ENCODE results near the gene PPT2.
A peak's percentile ranks its signal among the peaks of the same experiment; 100 is the strongest.

Gene PPT2

GRCh38 chr6:32153564-32154513, at the start of gene PPT2:
Gene PPT2 (plus strand): TSS chr6:32154141. CDS start chr6:32154595, 454 bp downstream.
- in situ Hi-C loops (cut with HindIII; ENCODE audit: low pct_unique_long_range_greater_than_20kb, low sequenced_read_pairs) = no loop called here
- TF ChIP-seq JUND (IDR thresholded peaks at IDR 0.05; ENCODE audit: low read depth) = no peak
- peak; percentile 78 to 93 for DNase-seq (ENCODE audit: low read depth in 1 of 2, low spot score in 1 of 2)

DNA sequence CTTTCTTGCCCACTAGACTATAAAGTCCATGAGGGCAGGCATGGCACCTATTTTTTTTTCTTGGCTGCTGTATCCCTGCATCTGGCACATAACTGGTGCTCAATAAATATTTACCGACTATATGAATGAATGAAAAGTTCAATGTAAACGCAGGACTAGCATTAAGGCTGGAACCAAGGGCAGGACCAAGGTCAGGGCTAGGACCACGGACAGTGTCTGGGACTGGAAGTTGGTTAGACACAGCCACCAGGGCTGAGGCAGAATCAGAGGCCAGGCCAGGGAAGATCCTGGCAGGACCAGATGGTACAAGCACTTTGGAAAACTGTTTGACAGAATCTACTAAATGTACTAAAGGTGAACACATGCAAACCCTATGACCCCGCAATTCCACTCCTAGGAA, 48.5 kb upstream of the PPT2 start:
- DNase-seq (ENCODE audit: low read depth in 1 of 2, low spot score in 1 of 2) = peak in 1 of 2 experiments; percentile 67
- no peak for TF ChIP-seq JUND (IDR thresholded peaks at IDR 0.05; ENCODE audit: low read depth)
- in situ Hi-C loops (cut with HindIII; ENCODE audit: low pct_unique_long_range_greater_than_20kb, low sequenced_read_pairs) = no loop called here

DNA sequence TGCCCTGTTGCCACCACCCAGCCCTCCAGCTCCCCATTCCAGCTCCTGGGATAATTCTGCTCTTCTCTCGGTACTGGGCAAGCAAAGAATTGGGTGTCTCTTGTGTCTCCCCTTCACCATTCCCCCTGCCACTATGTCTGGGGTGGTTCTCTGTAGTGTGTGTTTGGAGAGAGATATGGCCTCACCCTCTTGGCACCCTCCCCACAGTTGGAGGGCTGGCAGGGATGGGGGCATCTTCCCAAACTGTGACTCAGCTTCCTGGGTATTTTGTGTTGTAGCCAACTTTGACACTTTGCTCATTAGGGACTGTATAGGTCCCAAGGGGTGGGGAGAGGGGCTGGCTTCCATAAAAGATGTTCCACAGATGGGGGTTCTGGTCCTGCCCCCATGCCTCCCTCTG, 46.5 kb upstream of the PPT2 start:
- in situ Hi-C loops (cut with HindIII; ENCODE audit: low pct_unique_long_range_greater_than_20kb, low sequenced_read_pairs) = no loop called here
- no peak for DNase-seq (ENCODE audit: low read depth in 1 of 2, low spot score in 1 of 2)
- TF ChIP-seq JUND (IDR thresholded peaks at IDR 0.05; ENCODE audit: low read depth) = no peak

GRCh38 chr6:32108094-32108627, 45.8 kb upstream of the PPT2 start:
- in situ Hi-C loops (cut with HindIII; ENCODE audit: low pct_unique_long_range_greater_than_20kb, low sequenced_read_pairs) = no loop called here
- TF ChIP-seq JUND (IDR thresholded peaks at IDR 0.05; ENCODE audit: low read depth) = no peak
- DNase-seq (ENCODE audit: low read depth in 1 of 2, low spot score in 1 of 2) = no peak

- TF ChIP-seq JUND (IDR thresholded peaks at IDR 0.05; ENCODE audit: low read depth) = no peak
- in situ Hi-C loops (cut with HindIII; ENCODE audit: low pct_unique_long_range_greater_than_20kb, low sequenced_read_pairs) = no loop called here
- no peak for DNase-seq (ENCODE audit: low read depth in 1 of 2, low spot score in 1 of 2)
Observed at GRCh38 chr6:32108727-32109113, 45.2 kb upstream of the PPT2 start.

GRCh38 chr6:32109114-32109764, 44.7 kb upstream of the PPT2 start, which contains the start of gene TNXB:
Gene TNXB (minus strand): TSS chr6:32109338. CDS start chr6:32098198, 11,140 bp downstream.
- in situ Hi-C loops (cut with HindIII; ENCODE audit: low pct_unique_long_range_greater_than_20kb, low sequenced_read_pairs) = no loop called here
- TF ChIP-seq JUND (IDR thresholded peaks at IDR 0.05; ENCODE audit: low read depth) = no peak
- no peak for DNase-seq (ENCODE audit: low read depth in 1 of 2, low spot score in 1 of 2)

GRCh38 chr6:32109765-32110160, 44.2 kb upstream of the PPT2 start:
- no peak for DNase-seq (ENCODE audit: low read depth in 1 of 2, low spot score in 1 of 2)
- in situ Hi-C loops (cut with HindIII; ENCODE audit: low pct_unique_long_range_greater_than_20kb, low sequenced_read_pairs) = no loop called here
- TF ChIP-seq JUND (IDR thresholded peaks at IDR 0.05; ENCODE audit: low read depth) = no peak

- no peak for TF ChIP-seq JUND (IDR thresholded peaks at IDR 0.05; ENCODE audit: low read depth)
- in situ Hi-C loops (cut with HindIII; ENCODE audit: low pct_unique_long_range_greater_than_20kb, low sequenced_read_pairs) = no loop called here
- DNase-seq (ENCODE audit: low read depth in 1 of 2, low spot score in 1 of 2) = no peak
Observed at GRCh38 chr6:32110632-32111031, 43.3 kb upstream of the PPT2 start.

DNA sequence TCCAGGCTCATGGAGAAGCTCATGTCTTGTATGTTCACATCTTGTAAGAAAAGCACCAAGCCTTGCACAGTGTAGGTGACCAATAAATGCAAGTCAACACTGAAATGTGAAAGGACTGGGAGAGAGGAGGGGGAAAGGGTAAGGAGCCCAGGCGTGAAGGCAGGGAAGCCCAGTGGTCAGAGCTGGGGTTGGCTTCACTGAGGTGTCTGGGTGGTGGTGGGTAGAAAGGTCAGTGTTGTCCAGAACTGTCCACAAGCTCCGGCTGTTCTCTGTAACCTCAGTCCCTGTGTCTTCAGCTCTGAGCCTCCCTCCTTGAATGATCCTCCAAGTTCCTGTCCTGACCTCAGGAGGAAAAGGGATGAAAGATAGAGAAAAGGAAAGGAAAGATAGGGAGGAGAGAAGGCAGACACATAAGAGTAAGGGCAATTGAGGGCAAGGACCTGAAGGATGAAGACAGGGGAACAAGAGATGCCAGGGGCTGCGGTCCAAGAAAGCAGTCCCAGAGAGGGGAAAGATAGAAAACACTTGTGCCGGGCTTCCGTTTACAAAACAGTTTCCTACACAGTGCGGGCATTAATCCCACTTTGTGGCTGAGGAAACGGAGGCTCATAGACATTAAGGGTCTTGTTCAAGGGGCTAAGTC, 42.4 kb upstream of the PPT2 start:
- in situ Hi-C loops (cut with HindIII; ENCODE audit: low pct_unique_long_range_greater_than_20kb, low sequenced_read_pairs) = no loop called here
- no peak for DNase-seq (ENCODE audit: low read depth in 1 of 2, low spot score in 1 of 2)

DNA sequence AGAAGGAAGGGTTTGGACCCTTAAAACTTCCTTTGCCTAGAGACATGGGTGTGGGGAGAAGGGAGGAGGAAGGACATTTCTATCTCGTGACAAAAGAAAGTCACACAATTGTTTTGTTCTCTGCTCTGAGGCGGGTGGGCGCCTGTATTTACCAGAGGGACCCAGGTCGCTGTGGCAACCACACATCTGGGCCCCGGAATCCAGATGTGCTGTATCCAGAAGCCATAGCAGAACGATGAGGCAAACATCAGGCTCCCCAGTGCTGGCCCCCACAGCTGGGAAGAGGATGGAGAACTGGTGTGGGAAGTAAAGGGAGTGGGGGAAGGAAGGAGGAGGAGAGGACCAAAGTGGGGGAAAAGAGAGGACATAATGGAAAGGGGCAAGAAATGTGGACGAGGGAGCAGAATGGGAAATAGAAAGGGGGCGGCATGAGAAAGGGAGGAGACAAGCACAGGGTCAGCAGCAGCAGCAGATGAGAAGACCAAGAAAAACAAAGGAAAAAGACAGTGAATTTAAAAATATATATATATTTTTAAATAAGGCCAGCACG, 41.4 kb upstream of the PPT2 start:
- no peak for DNase-seq (ENCODE audit: low read depth in 1 of 2, low spot score in 1 of 2)
- TF ChIP-seq JUND (IDR thresholded peaks at IDR 0.05; ENCODE audit: low read depth) = no peak
- in situ Hi-C loops (cut with HindIII; ENCODE audit: low pct_unique_long_range_greater_than_20kb, low sequenced_read_pairs) = no loop called here

More for the DNA sequence above, 42.4 kb upstream of the PPT2 start:
- no peak for TF ChIP-seq JUND (IDR thresholded peaks at IDR 0.05; ENCODE audit: low read depth)

DNA sequence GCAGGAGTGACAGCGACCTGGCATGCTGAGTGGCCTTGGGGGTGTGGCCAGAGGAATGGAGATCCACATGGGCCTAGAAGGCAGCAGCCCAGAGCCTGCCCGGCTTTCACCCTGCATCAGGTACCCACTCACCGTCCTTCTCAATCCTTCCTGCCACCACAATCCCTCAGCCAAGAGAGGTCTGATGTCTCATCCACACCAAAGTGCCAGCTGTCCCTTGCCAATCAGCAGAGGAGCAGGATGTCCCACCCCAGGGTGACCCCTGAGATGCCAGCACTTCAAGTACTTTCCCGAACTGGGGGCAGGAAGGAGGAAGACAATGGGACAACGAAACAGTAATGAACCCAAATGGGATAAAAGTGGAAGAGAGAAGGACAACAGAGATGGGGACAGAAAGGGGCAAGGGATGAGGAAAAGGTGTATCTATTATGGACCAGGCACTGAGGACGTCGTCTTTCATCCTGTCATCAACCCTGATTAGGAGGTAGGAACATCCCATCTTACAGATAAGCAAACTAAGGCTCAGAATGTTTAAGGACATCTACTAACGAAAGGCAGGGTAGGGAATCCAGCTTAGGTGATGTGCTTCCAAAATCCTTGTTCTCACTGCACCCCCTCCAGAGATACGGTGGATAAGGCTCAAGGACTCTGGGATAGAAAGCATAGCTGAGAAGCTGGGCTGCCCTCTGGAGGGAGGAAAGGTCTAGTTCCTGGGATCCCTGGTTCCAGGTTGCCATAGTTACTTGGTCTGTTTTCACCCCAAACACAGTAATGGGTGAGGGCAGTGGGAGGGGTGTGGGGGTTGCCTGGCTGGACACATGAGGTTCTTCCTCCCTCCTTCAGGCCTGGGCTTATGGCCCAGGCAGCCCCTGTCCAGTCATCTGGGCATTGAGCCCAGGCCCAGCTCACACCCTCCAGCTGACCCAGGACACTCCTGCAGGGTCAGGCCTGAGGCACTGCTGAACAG, 40.3 kb upstream of the PPT2 start:
- no peak for TF ChIP-seq JUND (IDR thresholded peaks at IDR 0.05; ENCODE audit: low read depth)
- DNase-seq (ENCODE audit: low read depth in 1 of 2, low spot score in 1 of 2) = peak in 1 of 2 experiments; percentile 36
- in situ Hi-C loops (cut with HindIII; ENCODE audit: low pct_unique_long_range_greater_than_20kb, low sequenced_read_pairs) = no loop called here
